Measurements from ENCODE around the gene GPR183.

The GPR183 gene

GRCh38 chr13:99305158-99305557 lies 2.0 kb downstream of the GPR183 start:
- TF ChIP-seq EZH2 (IDR thresholded peaks at IDR 0.05) (no peak), POLR2AphosphoS5 (IDR thresholded peaks at IDR 0.05; ENCODE audit: borderline replicate concordance, low read depth, low read length) (no peak), FOXP2 (optimal IDR thresholded peaks at IDR 0.05; ENCODE audit: control extremely low read depth, extremely low read length, insufficient read depth) (no peak)
- Histone ChIP-seq H3K9ac (ENCODE audit: insufficient read length) (no peak overlapping the region), H3K9me3 (ENCODE audit: low read depth, low read length) (no peaks in the 10 kb centered on the region), H3K36me3 (ENCODE audit: insufficient read depth, low read length) (no peaks in the 10 kb centered on the region), H3K4me3 (no peak overlapping the region), H3K27ac (no peak overlapping the region)
- DNase-seq (ENCODE audit: low read depth, low spot score), result no peak

GRCh38 chr13:99304541-99304940 lies 2.7 kb downstream of the GPR183 start:
- Histone ChIP-seq H3K4me3 (no peak overlapping the region), H3K36me3 (ENCODE audit: insufficient read depth, low read length) (no peaks in the 10 kb centered on the region), H3K27ac (no peak overlapping the region), H3K9me3 (ENCODE audit: low read depth, low read length) (no peaks in the 10 kb centered on the region), H3K9ac (ENCODE audit: insufficient read length) (no peak overlapping the region)
- DNase-seq (ENCODE audit: low read depth, low spot score), result no peak
- TF ChIP-seq EZH2 (IDR thresholded peaks at IDR 0.05) (no peak), POLR2AphosphoS5 (IDR thresholded peaks at IDR 0.05; ENCODE audit: borderline replicate concordance, low read depth, low read length) (no peak), FOXP2 (optimal IDR thresholded peaks at IDR 0.05; ENCODE audit: control extremely low read depth, extremely low read length, insufficient read depth) (no peak)

GRCh38 chr13:99303863-99304521 lies 3.2 kb downstream of the GPR183 start:
- H3K27ac ChIP-seq, result no peak overlapping the region
- DNase-seq (ENCODE audit: low read depth, low spot score), result no peak
- H3K4me3 ChIP-seq, result no peak overlapping the region
- H3K9ac ChIP-seq (ENCODE audit: insufficient read length), result no peak overlapping the region
- no peaks in the 10 kb centered on the region for H3K9me3 ChIP-seq (ENCODE audit: low read depth, low read length)
- no peaks in the 10 kb centered on the region for H3K36me3 ChIP-seq (ENCODE audit: insufficient read depth, low read length)
- TF ChIP-seq EZH2 (IDR thresholded peaks at IDR 0.05), result no peak
- TF ChIP-seq FOXP2 (optimal IDR thresholded peaks at IDR 0.05; ENCODE audit: control extremely low read depth, extremely low read length, insufficient read depth), result no peak
- no peak for TF ChIP-seq POLR2AphosphoS5 (IDR thresholded peaks at IDR 0.05; ENCODE audit: borderline replicate concordance, low read depth, low read length)

- H3K4me3 ChIP-seq, result no peak overlapping the region
- DNase-seq (ENCODE audit: low read depth, low spot score), result no peak
- TF ChIP-seq EZH2 (IDR thresholded peaks at IDR 0.05) (no peak), POLR2AphosphoS5 (IDR thresholded peaks at IDR 0.05; ENCODE audit: borderline replicate concordance, low read depth, low read length) (no peak)
- H3K27ac ChIP-seq, result no peak overlapping the region
- no peaks in the 10 kb centered on the region for H3K9me3 ChIP-seq (ENCODE audit: low read depth, low read length)
- H3K36me3 ChIP-seq (ENCODE audit: insufficient read depth, low read length), result no peaks in the 10 kb centered on the region
- H3K9ac ChIP-seq (ENCODE audit: insufficient read length), result no peak overlapping the region
These were observed 4.3 kb downstream of the GPR183 start for GRCh38 chr13:99302637-99303505.

- Histone ChIP-seq H3K9ac (ENCODE audit: insufficient read length) (no peak overlapping the region), H3K9me3 (ENCODE audit: low read depth, low read length) (no peaks in the 10 kb centered on the region), H3K4me3 (no peak overlapping the region), H3K27ac (no peak overlapping the region), H3K36me3 (ENCODE audit: insufficient read depth, low read length) (no peaks in the 10 kb centered on the region)
- DNase-seq (ENCODE audit: low read depth, low spot score), result no peak
- TF ChIP-seq POLR2AphosphoS5 (IDR thresholded peaks at IDR 0.05; ENCODE audit: borderline replicate concordance, low read depth, low read length) (no peak), EZH2 (IDR thresholded peaks at IDR 0.05) (no peak), FOXP2 (optimal IDR thresholded peaks at IDR 0.05; ENCODE audit: control extremely low read depth, extremely low read length, insufficient read depth) (no peak)
These were observed 5.1 kb downstream of the GPR183 start for GRCh38 chr13:99301913-99302636.

- Histone ChIP-seq H3K9ac (ENCODE audit: insufficient read length) (no peak overlapping the region), H3K9me3 (ENCODE audit: low read depth, low read length) (no peaks in the 10 kb centered on the region), H3K36me3 (ENCODE audit: insufficient read depth, low read length) (no peaks in the 10 kb centered on the region), H3K4me3 (no peak overlapping the region), H3K27ac (no peak overlapping the region)
- TF ChIP-seq FOXP2 (optimal IDR thresholded peaks at IDR 0.05; ENCODE audit: control extremely low read depth, extremely low read length, insufficient read depth), result no peak
- no peak for TF ChIP-seq EZH2 (IDR thresholded peaks at IDR 0.05)
- TF ChIP-seq POLR2AphosphoS5 (IDR thresholded peaks at IDR 0.05; ENCODE audit: borderline replicate concordance, low read depth, low read length), result no peak
- no peak for DNase-seq (ENCODE audit: low read depth, low spot score)
These were observed 6.0 kb downstream of the GPR183 start for GRCh38 chr13:99301056-99301838.

GRCh38 chr13:99299920-99300341 lies 7.3 kb downstream of the GPR183 start:
- Histone ChIP-seq H3K4me3 (no peak overlapping the region), H3K9ac (ENCODE audit: insufficient read length) (no peak overlapping the region), H3K27ac (no peak overlapping the region), H3K9me3 (ENCODE audit: low read depth, low read length) (no peaks in the 10 kb centered on the region), H3K36me3 (ENCODE audit: insufficient read depth, low read length) (no peaks in the 10 kb centered on the region)
- DNase-seq (ENCODE audit: low read depth, low spot score), result no peak
- TF ChIP-seq EZH2 (IDR thresholded peaks at IDR 0.05) (no peak), POLR2AphosphoS5 (IDR thresholded peaks at IDR 0.05; ENCODE audit: borderline replicate concordance, low read depth, low read length) (no peak), FOXP2 (optimal IDR thresholded peaks at IDR 0.05; ENCODE audit: control extremely low read depth, extremely low read length, insufficient read depth) (no peak)

All from SK-N-MC (cell line).